ENCODE data around the gene EVL.

DNA sequence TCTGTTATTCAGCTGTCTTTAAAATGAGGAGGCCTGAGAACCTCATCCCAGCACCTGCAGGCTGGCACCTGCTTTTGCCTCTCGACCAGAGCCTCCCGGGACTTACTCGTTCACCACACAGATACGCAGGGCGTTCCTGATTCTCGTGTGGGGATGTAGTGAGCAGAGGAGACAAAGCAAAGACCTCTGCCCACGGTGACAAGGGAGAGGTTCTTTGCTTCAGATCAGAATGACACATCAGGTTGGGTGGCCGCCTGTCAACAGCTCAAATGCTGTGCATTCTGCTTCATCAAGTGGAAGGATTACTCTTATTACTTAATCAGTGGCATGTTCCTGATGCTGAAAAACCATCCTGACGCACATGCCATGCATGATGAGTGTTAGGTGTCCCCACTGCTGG, 69.9 kb downstream of the EVL start:
- no peak for TF ChIP-seq CTCF (conservative IDR thresholded peaks at IDR 0.05; ENCODE audit: low read depth, low read length)
- TF ChIP-seq EZH2 (IDR thresholded peaks at IDR 0.05; ENCODE audit: borderline replicate concordance, low read depth, low read length, poor library complexity, severe bottlenecking), result no peak
